ENCODE data around the gene BTBD9. TPM values are rescaled to one million over a fixed set of nuclear protein-coding genes. Genes with fewer than 3 reads are reported as not detected.

Gene BTBD9
- total and polyA plus RNA-seq, 2 donors (not counting 3 experiments of a cell fraction or from before 2014, with no cell fraction given) = 4.9 to 15.0 TPM

- H3K9me1 ChIP-seq (replicated peaks; ENCODE audit: control insufficient read depth, extremely low read depth, insufficient read depth, low read length) = no peaks in the 10 kb centered on the region
- no peaks in the 10 kb centered on the region for H3K27me3 ChIP-seq (ENCODE audit: control insufficient read depth in 2 of 2, insufficient read depth in 2 of 2, low read length in 2 of 2)
- dilution Hi-C loops (cut with MboI; ENCODE audit: extremely low pct_ligation_motif_present, low sequenced_read_pairs) (no loop called here), intact Hi-C loops (cut with micrococcal nuclease) (no loop called here)
- no TSS peak for BruUV-seq (replicated peaks)
- no peaks in the 10 kb centered on the region for H4K20me1 ChIP-seq (replicated peaks; ENCODE audit: control insufficient read depth, extremely low read depth, insufficient read depth, low read length)
- no peak overlapping the region for H3K9ac ChIP-seq (replicated peaks; ENCODE audit: extremely low read depth, insufficient read depth, low read length)
- no peak for DNase-seq (ENCODE audit: low read depth, low spot score)
- no peak for FAIRE-seq
- no peak overlapping the region for H3K4me3 ChIP-seq (replicated peaks in 1 of 3; ENCODE audit: insufficient read depth in 1 of 3, low read depth in 1 of 3, low read length in 3 of 3)
- H2AFZ ChIP-seq (ENCODE audit: low read depth, low read length) = no peak overlapping the region
- H3K36me3 ChIP-seq (ENCODE audit: control insufficient read depth in 2 of 2, extremely low read depth in 1 of 2, insufficient read depth in 2 of 2, low read length in 2 of 2) = peaks cover 3 to 4% of the 10 kb centered on the region in 2 experiments
- ChIA-PET CTCF (interaction anchor here (1.5 to 1.6 kb wide), 2 partner anchors 10 to 15 kb away, joined by 3 read pairs; no protein-coding TSS in a partner anchor), POLR2A (no interaction called here)
- no peak overlapping the region for H3K4me2 ChIP-seq (ENCODE audit: insufficient read depth, low read length)
- H3K27ac ChIP-seq (ENCODE audit: insufficient read depth, low read depth, low read length) = no peak overlapping the region
- TF ChIP-seq CTCF (IDR thresholded peaks at IDR 0.05; ENCODE audit: extremely low read depth in 1 of 2, insufficient read depth in 1 of 2, low read depth in 1 of 2, low read length in 2 of 2) = no peak
- H3K79me2 ChIP-seq (ENCODE audit: control insufficient read depth, insufficient read depth, low read length) = no peaks in the 10 kb centered on the region
- H3K4me1 ChIP-seq (ENCODE audit: control insufficient read depth, extremely low read depth, insufficient read depth, low read length) = no peaks in the 10 kb centered on the region
- no peaks in the 10 kb centered on the region for H3K9me3 ChIP-seq (replicated peaks; ENCODE audit: control insufficient read depth, insufficient read depth, low read length)
Measured at GRCh38 chr6:38588631-38589366, 50.9 kb downstream of the BTBD9 start.

GRCh38 chr6:38587766-38588362 lies 51.9 kb downstream of the BTBD9 start:
- Histone ChIP-seq H3K9ac (replicated peaks; ENCODE audit: extremely low read depth, insufficient read depth, low read length) (no peak overlapping the region), H3K4me2 (ENCODE audit: insufficient read depth, low read length) (no peak overlapping the region), H3K9me1 (replicated peaks; ENCODE audit: control insufficient read depth, extremely low read depth, insufficient read depth, low read length) (no peaks in the 10 kb centered on the region), H3K4me1 (ENCODE audit: control insufficient read depth, extremely low read depth, insufficient read depth, low read length) (no peaks in the 10 kb centered on the region), H3K79me2 (ENCODE audit: control insufficient read depth, insufficient read depth, low read length) (no peaks in the 10 kb centered on the region), H3K27me3 (ENCODE audit: control insufficient read depth in 2 of 2, insufficient read depth in 2 of 2, low read length in 2 of 2) (no peaks in the 10 kb centered on the region), H4K20me1 (replicated peaks; ENCODE audit: control insufficient read depth, extremely low read depth, insufficient read depth, low read length) (no peaks in the 10 kb centered on the region), H3K4me3 (replicated peaks in 1 of 3; ENCODE audit: insufficient read depth in 1 of 3, low read depth in 1 of 3, low read length in 3 of 3) (no peak overlapping the region), H3K27ac (ENCODE audit: insufficient read depth, low read depth, low read length) (no peak overlapping the region), H3K36me3 (ENCODE audit: control insufficient read depth in 2 of 2, extremely low read depth in 1 of 2, insufficient read depth in 2 of 2, low read length in 2 of 2) (peaks cover 3 to 4% of the 10 kb centered on the region in 2 experiments), H3K9me3 (replicated peaks; ENCODE audit: control insufficient read depth, insufficient read depth, low read length) (no peaks in the 10 kb centered on the region), H2AFZ (ENCODE audit: low read depth, low read length) (no peak overlapping the region)
- dilution Hi-C loops (cut with MboI; ENCODE audit: extremely low pct_ligation_motif_present, low sequenced_read_pairs) = no loop called here
- DNase-seq (ENCODE audit: low read depth, low spot score) (no peak), FAIRE-seq (no peak)
- CTCF ChIA-PET = interaction anchor here (1.5 to 1.6 kb wide), 2 partner anchors 9 to 14 kb away, joined by 3 read pairs; no protein-coding TSS in a partner anchor
- no TSS peak for BruUV-seq (replicated peaks)
- TF ChIP-seq FOS (IDR thresholded peaks at IDR 0.05; ENCODE audit: borderline replicate concordance, insufficient read depth, low read length) (no peak), EZH2 (IDR thresholded peaks at IDR 0.05; ENCODE audit: borderline replicate concordance, low read depth, low read length, severe bottlenecking) (no peak), CTCF (IDR thresholded peaks at IDR 0.05; ENCODE audit: extremely low read depth in 1 of 2, insufficient read depth in 1 of 2, low read depth in 1 of 2, low read length in 2 of 2) (no peak), POLR2AphosphoS5 (IDR thresholded peaks at IDR 0.05; ENCODE audit: insufficient read depth, low read depth, low read length) (no peak), JUN (IDR thresholded peaks at IDR 0.05; ENCODE audit: borderline replicate concordance, insufficient read depth, insufficient read length, low read depth) (no peak), GATA2 (IDR thresholded peaks at IDR 0.05; ENCODE audit: insufficient read depth, insufficient read length, low read depth, low read length) (no peak), MAX (IDR thresholded peaks at IDR 0.05; ENCODE audit: insufficient read depth, insufficient read length) (no peak), MYC (IDR thresholded peaks at IDR 0.05; ENCODE audit: low read depth, low read length) (no peak), POLR2A (IDR thresholded peaks at IDR 0.05; ENCODE audit: low read depth, low read length) (no peak)
- intact Hi-C loops (cut with micrococcal nuclease) = no loop called here
- POLR2A ChIA-PET = interaction anchor here (1.0 kb wide), 1 partner anchor 22 kb away, joined by 3 read pairs; no protein-coding TSS in a partner anchor

Measured in endothelial cell of umbilical vein (primary cell).